Neural cell (in vitro differentiated cells): ENCODE measurements around the gene PLEKHB2.
"Not testable (repeated sequence)": the region's sequence is repeated elsewhere in the genome, so short reads cannot be mapped to it uniquely, and the experiment has no call there.

Source experiments
- EP300 ChIP-seq: fragments of 450-650 bp; conservative IDR thresholded peaks from 2 replicates; pipeline ENCODE4 v1.6.1; 2014; ENCODE audit warnings: antibody characterized with exemption, mild to moderate bottlenecking, moderate library complexity; ENCODE audit not compliant: poor library complexity, severe bottlenecking
- MXI1 ChIP-seq: fragments of 450-650 bp; conservative IDR thresholded peaks from 2 replicates; pipeline ENCODE4 v1.6.1; 2014; ENCODE audit warnings: antibody characterized with exemption, mild to moderate bottlenecking; ENCODE audit not compliant: poor library complexity, severe bottlenecking
- POLR2AphosphoS5 ChIP-seq: IDR thresholded peaks from 2 replicates; pipeline ENCODE4 v1.6.1; 2012
- RAD21 ChIP-seq: fragments of 450-650 bp; conservative IDR thresholded peaks from 2 replicates; pipeline ENCODE4 v1.6.1; 2014; ENCODE audit warnings: antibody characterized with exemption, mild to moderate bottlenecking, moderate library complexity
- REST ChIP-seq: IDR thresholded peaks from 2 replicates; pipeline ENCODE4 v1.6.1; 2012; ENCODE audit warnings: borderline replicate concordance
- SMC3 ChIP-seq: fragments of 450-650 bp; conservative IDR thresholded peaks from 2 replicates; pipeline ENCODE4 v1.6.1; 2014; ENCODE audit warnings: antibody characterized with exemption, mild to moderate bottlenecking, moderate library complexity; ENCODE audit not compliant: poor library complexity
- TF ChIP-seq, protein P1 (sequence below): fragments of 450-650 bp; IDR thresholded peaks from 2 replicates; pipeline ENCODE4 v1.5.1; 2014; ENCODE audit warnings: antibody characterized with exemption, mild to moderate bottlenecking, moderate library complexity; ENCODE audit not compliant: poor library complexity, severe bottlenecking

DNA sequence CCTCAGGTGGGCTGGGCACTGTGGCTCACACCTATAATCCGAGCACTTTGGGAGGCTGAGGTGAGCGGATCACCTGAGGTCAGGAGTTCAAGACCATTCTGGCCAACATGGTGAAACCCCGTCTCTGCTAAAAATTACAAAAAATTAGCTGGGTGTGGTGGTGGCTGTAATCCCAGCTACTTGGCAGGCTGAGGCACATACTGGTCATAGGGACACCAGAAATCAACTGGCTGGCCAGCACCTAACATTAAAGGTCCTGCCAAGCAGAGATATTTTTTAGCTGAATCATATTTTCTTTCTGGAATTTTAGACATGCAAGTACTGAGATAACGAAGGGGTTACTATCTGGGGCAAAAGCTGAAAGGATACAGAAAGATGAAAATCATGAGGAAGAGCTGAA lies 76.3 kb downstream of the PLEKHB2 start:
- TF ChIP-seq, protein P1, sequence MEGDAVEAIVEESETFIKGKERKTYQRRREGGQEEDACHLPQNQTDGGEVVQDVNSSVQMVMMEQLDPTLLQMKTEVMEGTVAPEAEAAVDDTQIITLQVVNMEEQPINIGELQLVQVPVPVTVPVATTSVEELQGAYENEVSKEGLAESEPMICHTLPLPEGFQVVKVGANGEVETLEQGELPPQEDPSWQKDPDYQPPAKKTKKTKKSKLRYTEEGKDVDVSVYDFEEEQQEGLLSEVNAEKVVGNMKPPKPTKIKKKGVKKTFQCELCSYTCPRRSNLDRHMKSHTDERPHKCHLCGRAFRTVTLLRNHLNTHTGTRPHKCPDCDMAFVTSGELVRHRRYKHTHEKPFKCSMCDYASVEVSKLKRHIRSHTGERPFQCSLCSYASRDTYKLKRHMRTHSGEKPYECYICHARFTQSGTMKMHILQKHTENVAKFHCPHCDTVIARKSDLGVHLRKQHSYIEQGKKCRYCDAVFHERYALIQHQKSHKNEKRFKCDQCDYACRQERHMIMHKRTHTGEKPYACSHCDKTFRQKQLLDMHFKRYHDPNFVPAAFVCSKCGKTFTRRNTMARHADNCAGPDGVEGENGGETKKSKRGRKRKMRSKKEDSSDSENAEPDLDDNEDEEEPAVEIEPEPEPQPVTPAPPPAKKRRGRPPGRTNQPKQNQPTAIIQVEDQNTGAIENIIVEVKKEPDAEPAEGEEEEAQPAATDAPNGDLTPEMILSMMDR: not testable (repeated sequence)
- not testable (repeated sequence) for TF ChIP-seq EP300, POLR2AphosphoS5, RAD21, SMC3, MXI1, REST
